GM18519 (cell line): ENCODE measurements around the gene SRGN.
"Not testable (repeated sequence)": the region's sequence is repeated elsewhere in the genome, so short reads cannot be mapped to it uniquely, and the experiment has no call there.

Experiments used
- ATAC-seq: cut with Tn5 transposase; IDR thresholded peaks from one replicate; pipeline ENCODE4 v1.9.1; 2021; ENCODE audit warnings: mild to moderate bottlenecking, moderate library complexity; ENCODE audit not compliant: unreplicated experiment, low FRiP score

SRGN gene, protein sequence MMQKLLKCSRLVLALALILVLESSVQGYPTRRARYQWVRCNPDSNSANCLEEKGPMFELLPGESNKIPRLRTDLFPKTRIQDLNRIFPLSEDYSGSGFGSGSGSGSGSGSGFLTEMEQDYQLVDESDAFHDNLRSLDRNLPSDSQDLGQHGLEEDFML

DNA sequence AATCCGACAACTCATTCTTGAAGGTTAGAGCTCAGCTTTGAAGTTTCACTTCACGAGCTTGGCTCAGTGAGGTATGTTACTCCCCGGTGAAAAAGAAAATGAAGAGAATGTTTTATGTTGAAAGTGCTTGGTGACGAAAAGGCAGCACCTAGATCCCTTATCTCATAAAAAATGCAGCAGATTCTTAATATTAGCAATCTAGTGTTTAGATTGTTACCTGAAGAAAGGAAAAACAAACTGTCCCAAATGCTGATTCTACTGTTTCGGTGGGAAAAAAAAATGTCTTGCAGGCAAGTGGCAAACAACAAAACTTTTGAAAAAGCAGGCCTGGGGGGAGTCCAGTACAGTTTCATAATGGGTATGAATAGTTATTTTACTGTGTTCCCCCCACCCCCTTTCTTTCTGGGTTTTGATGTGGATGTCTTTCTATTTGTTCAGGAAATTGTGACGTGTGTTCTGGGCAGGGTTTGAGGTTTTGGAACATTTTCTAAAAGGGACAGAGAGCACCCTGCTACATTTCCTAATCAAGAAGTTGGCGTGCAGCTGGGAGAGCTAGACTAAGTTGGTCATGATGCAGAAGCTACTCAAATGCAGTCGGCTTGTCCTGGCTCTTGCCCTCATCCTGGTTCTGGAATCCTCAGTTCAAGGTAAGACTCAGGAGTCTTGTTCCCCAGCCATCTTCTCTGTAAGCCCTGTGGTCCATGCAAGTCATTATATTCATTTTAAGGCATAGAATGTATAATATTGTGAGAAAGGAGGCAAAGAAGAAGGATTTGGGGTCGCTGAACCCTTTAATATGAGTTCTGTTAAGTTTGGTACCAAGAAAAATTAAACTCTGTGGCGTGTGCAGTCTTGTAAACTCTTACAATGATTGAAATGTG is at the start of gene SRGN:
SRGN (plus strand) TSS at position 514 of the 881 bp plus-strand sequence; CDS start at position 569, 55 bp downstream.
- ATAC-seq, result peak; percentile 31

DNA sequence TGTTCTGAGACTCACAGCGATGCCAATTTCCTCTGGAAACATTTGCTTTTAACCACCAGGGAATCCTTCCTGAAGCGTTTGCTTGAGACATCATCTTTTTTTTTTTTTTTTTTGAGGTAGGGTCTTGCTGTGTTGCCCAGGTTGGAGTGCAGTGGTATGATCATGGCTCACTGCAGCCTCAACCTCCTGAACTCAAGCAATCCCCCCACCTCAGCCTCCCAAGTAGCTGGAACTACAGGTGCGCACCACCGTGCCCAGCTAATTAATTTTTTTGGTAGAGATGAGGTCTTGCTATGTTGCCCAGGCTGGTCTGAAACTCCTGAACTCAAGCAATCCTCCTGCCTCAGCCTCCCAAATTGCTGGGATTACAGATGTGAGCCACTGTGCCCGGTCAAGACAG is 47.0 kb upstream of the SRGN start:
- ATAC-seq, result not testable (repeated sequence)

DNA sequence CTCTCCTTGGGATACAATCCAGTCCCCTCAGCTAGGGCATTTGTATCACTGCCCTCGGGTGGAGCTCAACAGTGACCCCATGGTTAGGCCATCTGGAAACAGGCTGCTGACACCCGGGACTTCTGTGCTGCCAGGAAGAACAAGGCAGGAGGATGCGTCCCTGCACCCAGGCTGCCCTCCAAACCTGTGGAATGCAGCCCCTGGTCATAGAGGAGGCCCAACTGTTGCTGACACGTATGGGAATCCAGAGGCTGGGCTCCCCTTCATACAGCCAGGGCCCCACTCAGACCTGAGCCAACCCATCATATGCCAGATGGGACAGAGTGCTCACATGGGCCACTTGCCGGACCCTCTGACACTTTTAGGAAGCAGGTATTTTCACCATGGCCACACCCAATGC is 45.5 kb upstream of the SRGN start:
- ATAC-seq, result no peak

DNA sequence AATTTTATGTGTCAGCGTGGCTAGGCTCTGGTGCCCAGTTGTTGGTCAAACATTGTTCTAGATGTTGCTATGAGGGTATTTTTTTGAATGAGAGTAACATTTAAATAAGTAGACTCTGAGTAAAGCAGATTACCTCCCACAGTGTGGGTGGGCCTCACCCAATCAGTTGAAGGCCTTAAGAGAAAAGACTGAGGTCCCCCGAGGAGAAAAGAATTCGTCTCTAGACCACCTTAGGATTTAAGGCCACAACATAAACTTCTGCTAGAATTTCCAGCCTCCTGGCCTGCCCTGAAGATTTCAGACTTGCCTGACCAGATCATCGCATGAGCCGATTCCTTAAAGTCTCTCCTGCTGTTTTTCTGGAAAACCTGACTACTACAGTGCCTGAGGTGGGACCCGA is 45.1 kb upstream of the SRGN start:
- ATAC-seq, result no peak

DNA sequence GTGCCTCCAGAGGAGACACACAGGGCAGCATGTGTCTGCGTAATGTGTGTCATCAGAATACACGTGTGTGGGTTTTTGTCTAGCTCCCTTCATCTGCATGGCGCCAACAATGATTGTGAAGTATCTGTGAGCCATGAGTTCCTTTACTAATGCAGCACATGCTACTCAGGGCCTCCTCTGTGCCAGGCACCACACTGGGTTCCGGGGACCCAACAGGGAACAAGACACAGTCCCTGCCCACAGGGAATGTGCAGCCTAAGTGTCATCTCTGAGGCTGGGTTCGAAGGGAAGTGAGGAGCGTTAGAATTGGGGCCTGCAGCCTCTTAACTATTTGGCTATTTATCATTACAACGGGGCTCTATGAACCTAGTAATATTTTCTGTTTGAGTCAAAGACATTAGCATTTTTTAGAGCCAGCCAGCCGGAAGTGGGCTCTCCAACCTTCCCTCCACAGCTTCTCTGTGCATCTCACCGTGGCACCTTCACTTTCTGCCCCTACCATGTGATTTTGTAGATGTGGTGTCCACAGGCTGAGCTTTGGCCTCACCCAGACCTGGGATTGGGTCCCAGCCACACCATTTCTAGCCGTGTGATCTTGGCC is 43.9 kb upstream of the SRGN start:
- peak; percentile 40 for ATAC-seq

DNA sequence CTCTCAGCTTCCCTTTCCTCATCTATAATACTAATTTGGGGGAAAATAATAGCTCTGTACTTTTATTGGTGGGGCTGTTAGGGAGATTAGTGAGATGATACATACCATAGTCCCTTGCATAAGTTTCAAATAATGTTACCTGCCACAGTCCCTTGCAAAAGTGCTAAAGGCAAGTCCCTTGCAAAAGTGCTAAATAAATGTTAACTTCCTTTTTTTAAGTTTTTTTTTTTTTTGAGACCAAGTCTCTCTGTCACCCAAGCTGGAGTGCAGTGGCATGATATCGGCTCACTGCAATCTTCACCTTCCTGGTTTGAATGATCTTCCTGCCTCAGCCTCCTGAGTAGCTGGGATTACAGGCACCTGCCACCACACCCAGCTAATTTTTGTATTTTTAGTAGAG is 43.4 kb upstream of the SRGN start:
- ATAC-seq, result no peak

DNA sequence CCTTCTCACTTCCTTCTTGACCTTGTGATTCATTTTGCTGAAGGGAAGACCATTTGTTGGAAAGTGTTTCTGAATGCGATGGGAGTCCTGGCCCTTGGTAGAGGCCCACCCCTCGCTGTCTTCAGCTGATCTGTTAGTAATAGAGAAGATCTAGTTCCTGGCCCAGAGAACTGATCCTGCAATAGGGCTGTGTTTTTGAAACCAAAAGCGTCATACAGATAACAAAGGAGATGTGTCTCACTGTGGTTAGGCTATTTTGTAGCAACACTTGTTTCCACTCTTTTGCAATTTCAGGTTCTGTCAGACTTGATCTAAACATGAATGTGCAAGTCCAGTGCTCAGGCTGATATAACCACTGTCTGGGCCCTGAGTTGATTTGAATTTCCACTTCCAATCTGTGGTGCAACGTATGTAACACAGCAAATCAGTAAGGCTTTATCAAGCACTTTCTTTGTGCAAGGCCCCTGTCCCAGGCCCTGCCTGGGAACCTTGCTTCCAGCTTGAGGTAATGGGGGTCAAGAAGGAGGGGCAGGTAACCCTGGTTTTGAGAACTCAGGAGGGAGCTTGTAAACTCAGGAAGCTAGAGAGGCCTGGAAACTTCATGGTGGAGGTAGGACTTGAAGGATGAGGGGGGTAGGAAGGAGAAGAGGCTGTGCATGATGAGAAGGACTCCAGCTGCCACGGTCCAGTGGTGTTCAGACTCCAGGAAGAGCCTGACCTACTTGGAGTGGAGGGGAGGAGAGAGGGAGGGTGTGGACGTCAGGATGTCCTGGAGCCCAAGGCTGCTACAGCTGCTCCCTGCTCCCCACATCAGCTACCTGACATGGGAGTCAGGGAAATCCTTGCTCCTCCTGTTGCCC is 42.2 kb upstream of the SRGN start:
- ATAC-seq, result peak; percentile 62

DNA sequence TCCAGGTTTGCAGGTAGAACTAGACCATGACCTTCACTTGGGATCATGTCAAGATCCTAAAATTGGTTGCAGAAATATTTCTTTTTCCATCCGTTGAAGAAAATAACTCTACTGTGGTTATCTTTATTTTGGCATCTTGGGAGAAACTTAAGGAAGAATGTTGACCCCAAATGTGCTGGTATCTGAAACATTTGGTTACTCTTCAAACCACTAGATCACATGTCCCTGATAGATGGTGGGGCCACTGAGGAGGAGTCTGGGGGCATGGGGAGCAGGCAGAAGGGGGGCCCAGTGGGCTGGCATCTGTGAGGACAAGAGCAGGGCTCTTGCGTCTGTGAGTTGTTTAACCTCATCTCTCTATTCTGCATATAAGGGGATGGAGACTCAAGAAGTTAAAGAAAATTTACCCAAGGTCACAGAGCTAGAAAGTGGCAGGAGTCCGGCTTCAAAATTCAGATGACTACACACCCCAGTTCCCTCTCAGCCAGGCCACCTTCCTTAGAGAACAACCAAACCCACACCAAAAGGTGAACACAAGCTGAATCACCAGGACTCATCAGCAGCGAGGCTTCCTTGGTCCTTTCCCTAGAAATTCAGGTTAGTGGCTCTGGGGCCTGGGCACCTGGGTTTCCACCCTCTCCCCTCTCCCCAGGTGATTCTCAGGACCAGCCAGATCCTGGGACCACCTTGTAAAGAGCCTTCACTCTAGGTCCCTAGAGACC is 40.6 kb upstream of the SRGN start:
- ATAC-seq, result no peak

DNA sequence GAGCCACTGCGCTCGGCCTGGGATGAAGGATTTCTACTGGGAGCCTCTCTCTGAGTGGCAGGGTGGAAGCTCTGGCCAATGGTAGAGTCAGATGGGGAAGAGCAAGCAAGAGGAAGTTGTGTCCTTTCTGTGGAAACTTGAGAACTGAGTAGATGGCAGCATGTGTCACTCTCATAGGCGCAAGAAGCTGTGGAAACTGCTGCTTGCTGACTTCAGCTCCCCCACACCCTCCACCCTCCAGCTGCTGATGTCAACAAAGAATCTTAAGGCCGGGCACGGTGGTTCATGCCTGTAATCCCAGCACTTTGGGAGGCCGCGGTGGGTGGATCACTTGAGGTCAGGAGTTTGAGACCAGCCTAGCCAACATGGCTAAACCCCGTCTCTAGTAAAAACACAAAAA is 39.8 kb upstream of the SRGN start:
- ATAC-seq, result no peak

DNA sequence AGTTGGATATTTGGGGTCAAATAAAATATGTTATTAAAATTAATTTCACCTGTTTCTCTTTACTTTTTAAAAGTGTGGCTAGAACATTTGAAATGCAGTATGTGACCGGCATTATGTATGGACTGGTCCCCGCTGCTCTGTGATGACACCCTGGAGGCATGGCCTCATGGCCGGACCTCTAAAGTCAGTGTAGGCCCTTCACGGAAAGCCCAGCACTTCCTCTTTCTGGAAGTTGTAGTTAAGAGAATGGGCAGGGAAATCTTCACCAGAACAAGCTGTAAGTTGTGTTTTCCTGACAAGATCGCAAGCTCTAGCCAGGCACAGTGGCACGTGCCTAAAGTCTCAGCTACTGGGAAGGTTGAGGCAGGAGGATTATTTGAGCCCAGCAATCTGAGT is 38.3 kb upstream of the SRGN start:
- ATAC-seq, result no peak

DNA sequence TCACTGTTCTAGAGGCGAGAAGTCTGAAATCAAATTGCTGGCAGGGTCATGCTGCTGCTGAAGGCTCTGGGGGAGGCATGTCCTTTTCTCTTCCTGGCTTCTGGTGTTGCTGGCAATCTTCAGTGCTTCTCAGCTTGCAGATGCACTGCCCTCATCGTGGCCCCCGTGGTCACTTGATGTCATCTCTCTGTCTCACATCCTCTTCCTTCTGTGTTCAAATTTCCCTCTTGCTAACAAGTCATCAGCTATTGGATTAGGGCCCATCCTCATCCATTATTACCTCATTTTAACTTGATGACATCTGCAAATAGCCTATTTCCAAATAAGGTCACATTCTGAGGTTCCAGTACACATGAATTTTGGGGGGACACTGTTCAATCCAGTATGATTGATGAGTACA is 36.6 kb upstream of the SRGN start:
- ATAC-seq, result no peak

DNA sequence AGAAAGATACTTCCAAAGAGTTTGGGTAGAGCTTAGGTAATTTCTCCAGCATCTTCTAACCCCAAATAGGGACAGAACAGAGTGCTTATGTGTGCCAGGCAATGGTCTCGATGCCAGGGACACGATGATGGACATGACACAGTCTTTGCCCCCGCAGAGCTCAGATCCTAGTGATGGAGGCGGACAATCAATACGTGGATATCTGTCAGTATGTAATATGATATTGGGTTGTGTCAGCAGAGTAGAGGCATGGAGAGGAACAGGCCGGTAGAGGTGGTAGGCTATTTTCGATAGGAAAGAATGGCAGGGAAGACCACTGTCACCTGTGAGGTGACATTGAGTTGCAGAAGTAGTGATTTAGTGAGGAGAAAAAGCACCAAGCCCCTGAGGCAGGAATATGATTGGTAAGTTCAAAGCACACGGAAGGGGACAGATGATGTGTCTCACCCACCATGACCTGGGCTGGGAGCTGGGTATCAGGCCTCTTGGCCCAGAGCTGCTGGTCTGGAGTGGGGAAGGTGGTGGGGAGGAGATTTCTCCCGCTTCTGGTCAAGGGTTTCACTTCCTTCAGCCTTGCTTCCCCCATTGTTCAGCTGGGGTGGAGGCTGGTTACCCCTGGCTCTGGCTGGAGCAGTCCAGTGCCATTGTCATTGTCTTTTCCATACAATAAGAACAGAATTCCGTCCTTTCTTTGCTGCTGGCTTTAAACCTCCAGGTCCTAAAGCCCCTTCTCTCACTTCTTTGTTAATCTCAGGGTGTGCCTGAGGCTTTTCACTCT is 36.0 kb upstream of the SRGN start:
- ATAC-seq, result no peak

DNA sequence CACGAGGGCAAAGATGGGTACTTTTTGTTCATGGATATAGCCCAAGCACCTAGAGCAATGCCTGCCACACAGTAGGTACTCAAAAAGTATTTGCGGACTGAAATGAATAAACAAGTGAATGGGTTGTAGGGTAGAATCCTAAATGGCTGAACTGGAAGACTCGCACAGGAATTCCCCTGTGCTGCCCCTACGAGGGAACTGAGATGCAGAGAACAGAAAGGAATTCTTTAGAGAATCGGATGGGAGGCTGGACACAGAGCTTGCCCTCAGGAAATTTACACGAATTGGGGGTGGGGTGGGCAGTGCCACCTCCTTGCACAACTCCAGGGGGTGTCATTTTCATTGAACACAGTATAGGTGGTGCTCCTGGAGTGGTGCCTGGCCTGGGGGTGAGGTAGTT is 35.2 kb upstream of the SRGN start:
- no peak for ATAC-seq

DNA sequence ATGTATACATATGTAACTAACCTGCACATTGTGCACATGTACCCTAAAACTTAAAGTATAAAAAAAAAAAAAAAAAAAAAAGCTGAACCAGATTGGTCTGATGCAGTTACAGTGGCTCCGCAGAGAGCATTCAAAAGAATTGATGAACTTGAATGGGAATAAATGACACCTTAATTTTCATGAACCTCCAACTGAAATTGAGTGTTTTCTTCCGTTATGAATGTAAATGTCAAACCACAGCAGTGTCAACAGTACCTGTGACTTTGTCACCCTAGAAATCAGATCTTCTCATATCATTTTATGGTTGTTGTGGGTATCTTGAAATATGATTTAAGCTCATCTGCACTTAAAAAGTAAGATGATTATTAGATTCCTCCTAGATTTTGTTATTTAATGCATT is 32.7 kb upstream of the SRGN start:
- no peak for ATAC-seq

DNA sequence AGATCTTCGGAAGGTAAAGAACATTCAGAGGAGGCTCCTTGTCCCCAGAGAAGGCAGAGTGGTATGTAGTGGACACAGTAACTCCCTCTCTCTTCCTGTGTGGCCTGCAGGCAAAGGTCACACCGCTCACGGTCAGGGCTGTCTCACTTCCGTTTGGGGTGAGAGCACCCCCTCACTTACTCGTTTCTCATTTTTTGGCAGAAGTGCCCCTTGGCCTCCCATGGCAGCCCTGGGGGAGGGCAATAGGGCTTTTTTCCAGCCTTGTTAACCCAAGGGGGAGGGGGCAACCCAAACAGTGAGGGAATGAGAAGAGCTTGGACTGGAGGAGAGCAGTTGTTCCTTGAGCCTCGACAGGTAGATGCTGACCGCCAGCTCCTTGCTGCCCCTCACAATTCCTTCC is 31.8 kb upstream of the SRGN start:
- no peak for ATAC-seq

DNA sequence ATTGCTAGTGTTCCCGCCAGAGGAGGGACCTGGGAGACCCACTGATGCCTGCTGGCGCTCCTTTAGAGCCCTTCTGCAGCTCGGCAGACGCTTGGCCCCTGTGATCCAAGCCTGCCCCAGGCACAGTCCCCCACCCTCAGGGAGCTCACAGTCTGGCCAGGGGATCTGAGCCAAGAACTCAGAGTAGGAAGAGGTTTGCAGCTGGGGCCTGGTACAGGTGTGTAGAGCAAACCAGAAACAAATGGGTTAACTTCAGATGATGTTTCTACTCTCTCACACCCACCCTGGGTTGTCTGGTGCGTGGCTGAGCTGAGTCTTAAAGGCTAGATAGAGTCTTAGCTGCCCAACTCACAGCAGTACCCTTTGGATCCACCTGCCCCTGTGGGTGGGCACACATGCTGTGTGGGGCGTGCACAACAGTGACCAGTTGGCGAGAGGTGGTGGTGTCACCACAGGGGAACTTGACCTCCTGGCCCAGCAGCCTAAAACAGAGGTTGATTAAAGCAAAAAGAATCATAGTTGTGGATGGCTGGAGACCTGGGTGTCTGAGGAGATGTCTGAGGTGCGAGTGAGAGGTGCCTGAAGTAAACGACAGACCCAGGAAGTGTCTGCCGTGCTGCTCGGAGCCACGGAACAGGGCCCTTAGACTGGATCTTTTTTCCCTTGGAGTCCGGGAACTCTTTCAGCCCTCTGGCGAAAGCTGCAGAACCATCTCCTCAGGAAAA is 31.2 kb upstream of the SRGN start:
- no peak for ATAC-seq

DNA sequence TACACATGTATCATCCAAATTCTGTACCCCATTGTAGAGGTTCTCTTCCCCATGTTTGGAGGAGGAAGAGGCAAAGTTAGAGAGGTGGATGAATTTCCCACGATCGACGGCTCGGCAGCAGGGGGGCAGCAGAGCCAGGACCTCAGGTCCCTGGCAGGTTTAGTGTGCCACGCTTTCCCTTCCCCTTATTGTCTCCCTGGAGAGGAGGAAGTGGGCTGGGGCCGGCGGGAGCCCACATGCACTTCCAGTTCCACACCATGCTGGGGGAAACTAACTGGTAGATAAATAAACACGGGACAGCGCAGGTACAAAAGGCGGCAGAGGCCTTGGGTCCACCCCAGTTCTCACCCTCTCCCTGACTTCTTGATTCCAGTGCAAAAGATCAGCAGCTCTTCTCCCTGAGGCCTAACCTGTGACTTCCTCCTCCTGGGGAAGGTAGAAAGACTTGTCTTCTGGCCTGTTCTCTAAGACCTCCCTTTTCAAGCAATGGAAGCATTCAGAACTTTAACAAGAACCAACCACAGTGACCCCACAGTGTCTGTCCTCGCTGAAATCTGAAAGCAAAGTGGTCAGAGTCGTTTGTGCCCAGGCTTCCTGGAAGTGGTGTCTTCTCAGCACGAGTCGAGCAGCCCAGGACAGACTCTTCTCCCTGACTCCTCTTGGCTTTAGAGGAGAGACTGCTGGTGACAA is 30.5 kb upstream of the SRGN start:
- ATAC-seq, result no peak

DNA sequence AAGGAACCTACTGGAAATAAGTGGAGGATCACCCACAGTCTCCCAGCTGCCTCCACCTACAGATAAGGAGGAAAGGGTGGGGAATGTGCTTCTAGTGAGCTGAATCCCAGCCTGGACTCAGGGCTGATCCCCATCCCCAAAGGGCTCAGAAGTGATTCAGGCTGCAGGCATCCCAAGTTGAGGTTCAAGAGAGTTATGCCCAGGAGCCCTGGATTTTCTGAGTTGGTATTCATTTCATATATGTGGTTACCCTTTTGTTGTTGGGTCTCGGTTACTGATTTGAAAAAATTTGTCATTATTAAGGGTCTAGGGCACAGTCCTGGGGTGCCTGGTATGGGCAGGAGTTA is 30.0 kb upstream of the SRGN start:
- ATAC-seq, result no peak
